Measurements from ENCODE around the gene PLD4.
"Not testable (repeated sequence)": the region's sequence is repeated elsewhere in the genome, so short reads cannot be mapped to it uniquely, and the experiment has no call there.

Gene PLD4

DNA sequence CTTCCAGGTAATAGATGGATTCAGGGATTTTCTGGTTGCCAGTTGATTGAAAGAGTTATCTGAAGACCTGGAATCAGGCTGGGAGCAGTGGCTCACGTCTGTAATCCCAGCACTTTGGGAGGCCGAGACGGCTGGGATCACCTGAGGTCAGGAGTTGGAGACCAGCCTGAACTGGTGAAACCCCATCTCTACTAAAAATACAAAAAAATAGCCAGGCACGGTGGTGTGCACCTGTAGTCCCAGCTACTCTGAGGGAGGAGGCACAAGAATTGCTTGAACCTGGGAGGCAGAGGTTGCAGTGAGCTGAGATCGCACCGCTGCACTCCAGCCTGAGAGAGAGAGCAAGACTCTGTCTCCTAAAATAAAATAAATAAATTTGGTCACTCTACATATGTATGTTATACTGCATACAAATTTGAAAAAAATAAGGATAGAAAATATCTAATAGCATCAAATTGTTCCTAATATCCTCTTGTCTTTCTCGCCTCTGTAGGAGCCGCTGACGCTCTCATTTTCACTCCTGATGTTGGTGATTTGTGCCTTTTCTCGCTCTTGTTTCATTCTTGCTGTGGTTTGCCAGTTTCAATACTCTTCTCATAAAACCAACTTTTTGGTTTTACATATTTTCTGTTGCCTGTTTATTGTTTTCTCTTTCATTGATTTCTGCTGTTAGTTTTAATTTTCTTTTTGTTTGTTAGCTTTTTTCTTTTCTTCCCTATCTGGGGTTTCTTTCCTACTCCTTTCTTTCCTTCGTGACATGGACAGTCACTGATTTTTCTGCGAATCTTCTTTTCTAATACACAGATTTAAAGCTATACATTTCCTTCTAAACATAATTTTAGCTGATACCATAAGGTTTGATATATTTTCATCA, 23.8 kb upstream of the PLD4 start:
- DNase-seq, result no peak

DNA sequence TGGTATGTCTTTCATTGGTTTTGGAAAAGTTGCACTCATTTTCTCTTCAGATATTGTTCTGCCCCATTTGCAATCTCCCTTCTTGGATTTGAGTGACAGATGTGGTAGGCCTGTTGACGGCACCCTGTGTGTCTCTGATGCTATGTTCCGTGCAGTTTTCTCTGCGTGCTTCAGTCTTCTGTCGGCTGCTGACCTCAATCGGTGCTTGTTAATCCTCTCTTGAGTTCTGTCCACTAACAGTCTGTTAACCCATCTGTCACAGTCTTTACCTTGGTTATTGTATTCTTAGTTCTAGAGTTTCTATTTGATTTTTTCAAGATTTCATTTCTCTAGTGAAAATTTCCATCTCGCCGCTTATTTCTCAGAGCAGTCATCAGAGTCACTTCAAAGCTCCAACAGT, 20.7 kb upstream of the PLD4 start:
- no peak for DNase-seq

- DNase-seq, result not testable (repeated sequence)
Measured at GRCh38 chr14:104904650-104905578, 19.8 kb upstream of the PLD4 start.

- not testable (repeated sequence) for DNase-seq
Measured at GRCh38 chr14:104905579-104905933, 19.1 kb upstream of the PLD4 start.

DNA sequence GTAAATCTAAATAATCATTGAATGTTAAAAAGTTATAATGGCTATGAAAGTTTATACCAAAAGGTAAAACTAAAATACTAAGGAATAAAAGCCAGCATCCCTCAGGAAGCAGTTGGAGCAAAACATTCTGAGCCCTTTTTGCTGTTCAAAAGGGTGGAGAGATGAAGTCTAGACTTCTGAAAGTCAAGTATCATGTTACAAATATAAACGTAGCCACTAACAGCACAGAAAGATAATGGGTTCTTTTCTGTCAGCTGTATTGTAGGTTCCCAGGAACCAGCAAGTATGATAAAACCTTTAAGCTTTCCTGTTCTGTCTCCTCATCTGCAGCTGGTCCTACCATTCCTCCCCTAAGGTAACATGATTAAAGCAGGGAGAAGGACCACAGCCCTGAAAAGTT, 16.4 kb upstream of the PLD4 start:
- no peak for DNase-seq

DNA sequence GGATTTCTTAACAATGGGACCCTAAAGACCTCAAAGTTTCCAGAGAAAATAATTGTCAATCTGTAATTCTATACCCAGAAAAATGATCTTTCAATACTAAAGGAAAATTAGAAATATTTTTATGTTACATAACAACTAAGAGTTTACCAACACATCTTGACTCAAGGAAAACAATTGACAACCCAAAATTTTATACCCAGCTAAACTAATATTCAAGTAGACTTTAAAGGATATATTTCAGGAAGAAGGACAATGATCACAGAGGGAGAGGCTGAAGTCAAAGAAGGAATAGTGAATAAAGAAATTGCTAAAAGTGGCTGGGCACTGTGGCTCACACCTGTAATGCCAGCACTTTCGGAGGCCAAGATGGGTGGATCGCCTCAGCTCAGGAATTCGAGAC, 12.6 kb upstream of the PLD4 start:
- no peak for DNase-seq

DNA sequence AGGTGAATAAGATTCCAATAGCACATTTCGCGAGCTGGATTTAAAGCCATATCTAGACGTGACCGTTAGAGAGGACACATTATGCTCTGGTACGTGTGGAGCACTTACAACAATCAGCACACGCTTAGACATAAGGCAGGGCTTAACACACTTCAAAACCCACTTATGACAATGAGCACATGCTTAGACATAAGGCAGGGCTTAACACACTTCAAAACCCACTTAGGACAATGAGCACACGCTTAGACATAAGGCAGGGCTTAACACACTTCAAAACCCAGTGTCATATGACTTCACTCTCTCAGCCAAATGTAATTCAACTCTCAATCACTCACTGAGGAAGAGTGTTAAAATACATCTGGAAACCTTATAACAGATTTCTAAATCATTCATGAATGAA, 11.2 kb upstream of the PLD4 start:
- DNase-seq, result no peak

DNA sequence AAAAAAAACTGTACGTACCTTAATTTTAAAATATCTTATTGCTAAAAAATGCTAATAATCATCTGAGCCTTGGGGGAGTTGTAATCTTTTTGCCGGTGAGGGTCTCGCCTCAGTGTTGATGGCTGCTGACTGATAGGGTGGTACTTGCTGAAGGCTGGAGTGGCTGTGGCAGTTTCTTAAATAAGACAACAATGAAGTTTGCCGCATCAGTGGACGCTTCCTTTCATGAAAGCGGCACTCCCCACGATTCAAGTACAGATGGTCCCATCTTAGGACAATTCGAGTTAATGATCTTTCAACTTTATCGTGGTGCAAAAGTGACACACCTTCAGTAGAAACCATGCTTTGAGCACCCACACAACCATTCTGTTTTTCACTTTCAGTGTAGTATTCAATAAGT, 7.6 kb upstream of the PLD4 start:
- DNase-seq, result no peak

- DNase-seq, result no peak
Measured at GRCh38 chr14:104917993-104918392, 6.7 kb upstream of the PLD4 start.

DNA sequence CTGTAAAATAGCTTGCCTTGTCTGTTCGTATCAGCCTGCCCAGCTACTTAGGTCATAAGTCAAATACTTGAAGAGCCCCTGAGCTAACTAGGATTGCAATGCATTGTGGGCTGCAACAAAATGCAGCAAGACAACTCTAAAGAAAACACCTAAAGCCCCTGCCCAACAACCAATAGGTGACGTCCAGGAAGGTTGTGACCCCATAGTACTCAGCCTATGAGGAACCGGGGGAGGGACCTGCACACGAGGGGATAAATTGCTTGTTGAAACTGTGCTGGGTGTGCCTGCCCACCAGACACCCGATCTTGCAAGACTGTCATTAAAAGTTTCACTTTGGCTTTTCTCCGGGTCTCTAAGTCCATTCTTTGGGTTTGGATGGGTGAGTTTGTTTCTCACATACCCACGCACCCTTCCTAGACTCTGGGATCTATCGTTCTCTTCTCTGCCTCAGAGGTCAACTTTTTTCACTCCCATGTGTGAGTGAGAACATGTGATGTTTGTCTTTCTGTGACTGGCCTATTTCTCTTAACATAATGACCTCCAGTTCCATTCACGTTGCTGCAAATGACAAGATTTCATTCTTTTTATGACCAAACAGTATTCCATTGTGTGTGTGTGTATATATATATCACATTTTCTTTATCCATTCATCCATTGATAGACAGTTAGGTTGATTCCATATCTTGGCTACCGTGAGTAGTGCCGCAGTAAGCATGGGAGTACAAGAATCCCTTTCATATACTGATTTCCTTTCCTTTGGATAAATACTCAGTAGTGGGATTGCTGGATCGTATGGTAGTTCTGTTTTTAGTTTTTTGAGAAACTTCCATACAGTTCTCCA, 5.3 kb upstream of the PLD4 start:
- DNase-seq, result not testable (repeated sequence)

DNA sequence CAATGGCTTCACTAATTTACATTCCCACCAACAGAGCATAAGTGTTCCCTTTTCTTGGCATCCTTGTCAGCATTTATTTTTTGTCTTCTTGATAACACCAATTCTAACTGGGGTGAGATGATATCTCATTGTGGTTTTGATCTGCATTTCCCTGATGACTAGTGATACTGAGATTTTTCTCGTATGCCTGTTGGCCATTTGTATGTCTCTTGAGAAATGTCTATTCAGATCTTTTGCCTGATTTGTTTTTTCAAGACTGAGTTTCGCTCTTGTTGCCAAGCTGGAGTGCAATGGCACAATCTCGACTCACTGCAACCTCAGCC, 4.7 kb upstream of the PLD4 start:
- no peak for DNase-seq

- DNase-seq, result no peak
Measured at GRCh38 chr14:104923640-104924420, 849 bp upstream of the PLD4 start.

- DNase-seq, result no peak
Measured at GRCh38 chr14:104925214-104925854, 655 bp downstream of the PLD4 start.

GRCh38 chr14:104925855-104926609, 1.4 kb downstream of the PLD4 start:
- no peak for DNase-seq

DNA sequence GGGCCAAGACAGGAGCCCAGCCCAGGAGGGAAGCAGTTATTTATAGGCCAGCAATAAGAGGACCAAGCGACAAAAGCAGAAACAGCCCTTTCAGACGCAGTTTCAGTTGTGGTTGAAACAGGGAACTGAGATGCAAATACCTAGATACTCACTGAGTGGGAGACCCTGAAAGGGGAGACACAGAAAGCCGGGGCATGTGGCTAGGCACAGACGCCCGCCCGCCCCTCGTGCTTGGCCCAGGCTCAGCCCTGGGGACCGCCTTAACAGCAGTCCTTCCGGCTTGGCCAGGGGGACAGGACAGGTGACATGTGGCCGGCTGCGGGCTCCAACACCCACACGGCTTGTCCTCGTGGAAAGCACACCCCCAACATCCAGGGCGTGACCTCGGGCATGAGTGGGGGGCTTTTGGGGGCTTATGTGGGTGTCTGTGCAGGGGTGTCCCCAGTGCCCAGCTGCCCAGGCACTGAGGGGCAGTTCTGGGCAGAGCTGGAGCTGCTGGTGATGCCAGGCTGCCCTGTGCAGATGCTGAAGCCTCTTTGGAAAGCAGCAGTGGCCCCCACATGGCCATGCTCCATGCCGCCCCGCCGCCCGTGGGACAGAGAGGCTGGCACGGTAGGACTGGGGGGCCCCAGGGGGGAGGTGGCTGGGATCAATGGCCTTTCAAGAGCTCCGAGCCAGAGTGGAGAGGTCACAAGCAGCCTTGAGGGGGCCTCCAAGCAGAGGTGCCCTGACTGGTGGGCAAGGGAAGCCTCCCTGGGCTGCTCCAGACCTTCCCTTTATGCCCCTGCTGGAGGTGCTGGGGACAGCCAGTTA, 2.1 kb downstream of the PLD4 start:
- no peak for DNase-seq

- no peak for DNase-seq
Measured at GRCh38 chr14:104927432-104927816, 2.7 kb downstream of the PLD4 start.

DNA sequence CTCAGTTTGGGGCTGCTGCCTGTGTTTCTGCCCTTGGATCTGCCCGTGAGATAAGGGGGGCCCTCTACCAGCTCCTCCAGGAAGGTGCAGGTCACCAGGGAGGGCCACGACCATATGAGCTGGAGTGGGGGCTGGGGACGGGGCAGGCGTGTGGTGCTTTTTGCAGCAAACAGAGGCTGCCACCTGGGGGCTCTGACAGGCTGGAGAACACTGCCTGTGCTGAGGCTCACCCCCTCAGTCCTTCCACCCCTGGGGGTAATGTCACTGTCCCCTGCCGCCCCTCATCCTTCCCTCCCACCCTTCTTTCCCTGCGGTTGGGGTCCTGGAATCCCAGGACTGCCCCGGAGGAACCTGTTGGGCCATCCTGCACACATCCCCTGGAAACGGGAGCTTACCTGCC, 3.2 kb downstream of the PLD4 start:
- no peak for DNase-seq

DNA sequence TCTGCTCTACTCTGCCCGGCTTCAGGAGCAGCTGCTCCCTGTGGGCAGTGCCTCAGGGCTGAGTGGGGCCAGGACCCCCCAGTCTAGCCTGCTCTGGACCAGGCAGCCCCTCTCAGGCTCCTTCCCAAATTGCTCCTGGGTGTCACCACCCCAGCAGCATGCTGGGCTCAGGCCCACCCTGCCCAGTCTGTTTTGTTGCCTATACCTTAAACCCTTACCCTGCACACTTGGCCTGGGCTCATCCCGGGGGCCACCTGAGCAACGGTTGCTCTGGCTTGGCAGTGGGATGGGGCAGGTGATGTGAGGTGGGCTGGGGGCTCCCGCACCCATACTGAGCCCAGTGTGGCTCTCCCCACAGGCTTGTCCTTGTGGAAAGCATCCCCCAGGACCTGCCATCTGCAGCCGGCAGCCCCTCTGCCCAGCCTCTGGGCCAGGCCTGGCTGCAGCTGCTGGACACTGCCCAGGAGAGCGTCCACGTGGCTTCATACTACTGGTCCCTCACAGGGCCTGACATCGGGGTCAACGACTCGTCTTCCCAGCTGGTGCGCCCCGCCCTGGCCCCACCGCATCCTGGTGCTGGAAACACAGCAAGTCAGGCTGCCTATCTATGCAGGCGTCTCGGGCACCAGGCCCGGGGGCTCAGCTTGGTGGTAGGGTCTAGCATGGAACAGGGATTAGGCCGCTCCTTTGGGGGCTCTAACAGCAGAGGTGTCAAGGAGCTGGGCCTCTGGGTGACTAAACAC, 3.9 kb downstream of the PLD4 start:
- DNase-seq, result no peak
